Left ventricle myocardium superior (tissue), 1 donor: ENCODE data around the gene RASGRF2. TPM values are rescaled to one million over a fixed set of nuclear protein-coding genes. Genes with fewer than 3 reads are reported as not detected.

Experiments used
- ATAC-seq: fragments of 200-7000 bp; cut with Tn5 transposase; one replicate; pipeline ENCODE4 v1.9.1; 2020; ENCODE audit warnings: mild to moderate bottlenecking, moderate library complexity
- DNase-seq: peaks from one replicate; pipeline ENCODE4 v3.0.0-alpha.2; 2020
- intact Hi-C: fragments of 100-400 bp; cut with micrococcal nuclease; formaldehyde crosslinking; loops from one replicate; pipeline ENCODE4 v1.11.0; 2022
- total RNA-seq: library from RNA; stranded (reverse); fragmentation: NEBNext Ultra II Directional; extraction: Animal tissue kit (Norgen Biotek cat#: 25700); gene quantifications from one replicate; pipeline ENCODE4 v1.2.1, GENCODE V29; 2021
- donor health status: DM: no; HTN: yes; CAD: no; lungs with severe emphysema.

RASGRF2 gene
- total RNA-seq, 1 donor from 2014 or later: 6.5 TPM

- ATAC-seq: no peak
- no peak for DNase-seq
- intact Hi-C loops: no loop called here
These were observed 22.4 kb upstream of the RASGRF2 start for GRCh38 chr5:80937584-80938356.

- ATAC-seq (no peak), DNase-seq (no peak)
- intact Hi-C loops: no loop called here
These were observed 18.7 kb upstream of the RASGRF2 start for GRCh38 chr5:80941496-80941895.

GRCh38 chr5:80951366-80951765, 8.8 kb upstream of the RASGRF2 start:
- DNase-seq (no peak), ATAC-seq (no peak)
- intact Hi-C loops: no loop called here

GRCh38 chr5:80953587-80953986, 6.6 kb upstream of the RASGRF2 start:
- ATAC-seq (no peak), DNase-seq (no peak)
- intact Hi-C loops: no loop called here

- ATAC-seq: no peak
- intact Hi-C loops: no loop called here
- DNase-seq: no peak
These were observed 5.0 kb upstream of the RASGRF2 start for GRCh38 chr5:80955082-80955590.

GRCh38 chr5:80956272-80956671, 3.9 kb upstream of the RASGRF2 start:
- intact Hi-C loops: no loop called here
- DNase-seq (no peak), ATAC-seq (no peak)

GRCh38 chr5:80957031-80957761, 3.0 kb upstream of the RASGRF2 start:
- intact Hi-C loops: no loop called here
- ATAC-seq: no peak
- DNase-seq: no peak

- DNase-seq: no peak
- intact Hi-C loops: no loop called here
- ATAC-seq: no peak
These were observed 1.5 kb upstream of the RASGRF2 start for GRCh38 chr5:80958616-80959015.

- no peak for DNase-seq
- intact Hi-C loops: no loop called here
- ATAC-seq: no peak
These were observed 1.0 kb upstream of the RASGRF2 start for GRCh38 chr5:80959138-80959537.

- intact Hi-C loops: no loop called here
- ATAC-seq: peak; percentile 85
- DNase-seq: peak; percentile 59
These were observed 590 bp downstream of the RASGRF2 start for GRCh38 chr5:80960531-80961375.

GRCh38 chr5:80961376-80962281, 1.5 kb downstream of the RASGRF2 start:
- DNase-seq: no peak
- intact Hi-C loops: no loop called here
- no peak for ATAC-seq

- no peak for DNase-seq
- intact Hi-C loops: no loop called here
- no peak for ATAC-seq
These were observed 2.7 kb downstream of the RASGRF2 start for GRCh38 chr5:80962630-80963520.

GRCh38 chr5:80963521-80963895, 3.3 kb downstream of the RASGRF2 start:
- intact Hi-C loops: no loop called here
- no peak for DNase-seq
- ATAC-seq: no peak

GRCh38 chr5:80963966-80964481, 3.9 kb downstream of the RASGRF2 start:
- ATAC-seq (no peak), DNase-seq (no peak)
- intact Hi-C loops: no loop called here

GRCh38 chr5:80964491-80964890, 4.3 kb downstream of the RASGRF2 start:
- DNase-seq (no peak), ATAC-seq (no peak)
- intact Hi-C loops: no loop called here

GRCh38 chr5:80964919-80965318, 4.8 kb downstream of the RASGRF2 start:
- ATAC-seq: no peak
- no peak for DNase-seq
- intact Hi-C loops: no loop called here

GRCh38 chr5:80967500-80968181, 7.5 kb downstream of the RASGRF2 start:
- ATAC-seq: peak; percentile 61
- intact Hi-C loops: no loop called here
- no peak for DNase-seq
